Measurements from ENCODE around the gene CEP55.
"Not testable (repeated sequence)": the region's sequence is repeated elsewhere in the genome, so short reads cannot be mapped to it uniquely, and the experiment has no call there.

CEP55 gene

DNA sequence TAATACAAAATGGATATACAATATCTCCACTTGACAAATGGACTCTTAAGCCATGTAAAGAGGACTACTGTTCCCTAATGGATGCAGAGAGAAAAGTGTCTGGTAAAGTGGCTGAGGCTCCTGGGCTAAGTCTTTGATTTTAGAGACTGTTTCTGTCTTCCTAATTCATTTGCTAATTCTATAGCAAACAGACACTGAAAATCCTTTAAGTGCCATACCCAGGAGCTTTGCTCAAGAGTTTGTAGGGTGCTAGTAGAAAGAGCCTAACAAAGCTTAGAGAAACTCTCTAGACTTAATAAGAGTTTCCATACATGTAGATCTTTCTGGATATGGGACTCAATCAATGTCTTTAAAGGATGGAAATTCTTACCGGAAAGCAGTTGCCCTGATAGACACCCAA lies 16.7 kb downstream of the CEP55 start:
- no peak for DNase-seq (ENCODE audit: low spot score)

- no peak for DNase-seq (ENCODE audit: low spot score)
Observed at GRCh38 chr10:93514521-93514920, 18.1 kb downstream of the CEP55 start.

GRCh38 chr10:93515071-93516005 lies 18.9 kb downstream of the CEP55 start:
- no peak for DNase-seq (ENCODE audit: low spot score)

GRCh38 chr10:93516006-93516380 lies 19.6 kb downstream of the CEP55 start:
- DNase-seq (ENCODE audit: low spot score) = no peak

DNA sequence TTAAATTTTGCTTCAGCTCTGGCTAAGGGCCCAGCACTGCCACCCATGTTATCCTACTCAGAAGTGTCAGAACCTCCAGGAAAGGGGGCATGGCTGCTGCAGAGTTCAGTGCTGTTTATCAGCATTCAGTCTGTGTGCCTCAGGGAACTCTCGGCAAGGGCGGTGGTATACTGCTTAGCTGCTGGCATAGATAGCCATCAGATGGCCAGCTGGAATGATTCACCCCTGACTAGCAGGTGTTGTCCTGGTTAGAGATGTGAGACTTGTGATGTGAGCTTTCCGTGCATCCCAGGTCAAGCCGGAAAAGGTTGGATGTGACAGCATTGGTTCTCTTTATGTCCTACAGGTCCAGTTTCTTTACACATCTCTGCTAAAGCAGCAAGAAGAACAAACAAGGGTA lies 22.1 kb downstream of the CEP55 start:
- no peak for DNase-seq (ENCODE audit: low spot score)

GRCh38 chr10:93535293-93535692 lies 38.9 kb downstream of the CEP55 start:
- no peak for DNase-seq (ENCODE audit: low spot score)

DNA sequence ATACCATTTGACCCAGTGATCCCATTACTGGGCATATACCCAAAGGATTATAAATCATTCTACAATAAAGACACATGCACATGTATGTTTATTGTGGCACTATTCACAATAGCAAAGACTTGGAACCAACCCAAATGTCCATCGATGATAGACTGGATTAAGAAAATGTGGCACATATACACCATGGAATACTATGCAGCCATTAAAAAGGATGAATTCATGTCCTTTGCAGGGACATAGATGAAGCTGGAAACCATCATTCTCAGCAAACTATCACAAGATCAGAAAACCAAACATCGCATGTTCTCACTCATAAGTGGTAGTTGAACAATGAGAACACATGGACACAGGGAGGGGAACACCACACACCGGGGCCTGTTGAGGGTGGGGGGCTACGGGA lies 44.5 kb downstream of the CEP55 start:
- not testable (repeated sequence) for DNase-seq (ENCODE audit: low spot score)

DNA sequence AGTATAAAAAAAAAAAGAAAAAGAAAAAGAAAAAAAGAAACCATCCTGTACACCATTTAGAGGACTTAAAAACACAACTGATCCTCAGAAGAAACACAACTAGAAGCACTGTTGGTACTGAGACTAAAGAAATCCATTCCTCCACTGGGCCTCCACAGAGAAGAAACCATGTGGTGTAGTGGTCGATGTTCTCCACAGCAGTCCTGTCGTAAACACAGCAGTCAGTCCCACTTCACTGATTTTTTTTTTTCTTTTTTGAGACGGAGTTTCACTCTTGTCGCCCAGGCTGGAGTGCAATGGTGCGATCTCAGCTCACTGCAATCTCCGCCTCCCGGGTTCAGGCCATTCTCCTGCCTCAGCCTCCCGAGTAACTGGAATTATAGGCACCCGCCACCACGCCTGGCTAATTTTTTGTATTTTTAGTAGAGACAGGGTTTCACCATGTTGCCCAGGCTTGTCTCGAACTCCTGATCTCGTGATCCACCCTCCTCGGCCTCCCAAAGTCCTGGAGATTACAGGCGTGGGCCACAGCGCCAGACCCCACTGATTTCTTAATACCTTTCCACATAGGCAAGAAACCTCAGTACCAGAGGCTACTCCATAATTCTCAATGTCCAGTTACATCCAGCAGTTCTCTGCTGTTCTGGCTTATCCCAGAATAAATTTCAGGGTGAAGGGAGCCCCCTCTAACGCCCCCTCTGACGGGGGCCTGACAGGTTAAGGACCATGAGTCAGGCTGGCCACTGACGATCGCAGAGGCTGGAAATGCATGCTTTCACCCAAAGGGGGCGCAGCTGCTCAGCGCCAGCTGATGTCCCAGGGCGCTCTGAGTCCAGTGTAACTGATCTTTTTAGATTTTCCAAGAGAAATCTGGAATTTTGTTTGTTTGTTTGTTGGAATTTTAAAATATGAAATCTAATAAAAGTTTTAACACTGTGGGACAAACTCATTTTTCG lies 45.3 kb downstream of the CEP55 start:
- peak; percentile 64 for DNase-seq (ENCODE audit: low spot score)

GRCh38 chr10:93542358-93542791 lies 46.0 kb downstream of the CEP55 start:
- DNase-seq (ENCODE audit: low spot score) = peak; percentile 91

GRCh38 chr10:93546995-93547394 lies 50.6 kb downstream of the CEP55 start:
- DNase-seq (ENCODE audit: low spot score) = not testable (repeated sequence)

- no peak for DNase-seq (ENCODE audit: low spot score)
Observed at GRCh38 chr10:93547522-93547921, 51.1 kb downstream of the CEP55 start.

- no peak for DNase-seq (ENCODE audit: low spot score)
Observed at GRCh38 chr10:93548376-93549071, 52.1 kb downstream of the CEP55 start.

GRCh38 chr10:93550606-93551005 lies 54.2 kb downstream of the CEP55 start:
- DNase-seq (ENCODE audit: low spot score) = no peak

GRCh38 chr10:93552780-93553179 lies 56.4 kb downstream of the CEP55 start:
- no peak for DNase-seq (ENCODE audit: low spot score)

DNA sequence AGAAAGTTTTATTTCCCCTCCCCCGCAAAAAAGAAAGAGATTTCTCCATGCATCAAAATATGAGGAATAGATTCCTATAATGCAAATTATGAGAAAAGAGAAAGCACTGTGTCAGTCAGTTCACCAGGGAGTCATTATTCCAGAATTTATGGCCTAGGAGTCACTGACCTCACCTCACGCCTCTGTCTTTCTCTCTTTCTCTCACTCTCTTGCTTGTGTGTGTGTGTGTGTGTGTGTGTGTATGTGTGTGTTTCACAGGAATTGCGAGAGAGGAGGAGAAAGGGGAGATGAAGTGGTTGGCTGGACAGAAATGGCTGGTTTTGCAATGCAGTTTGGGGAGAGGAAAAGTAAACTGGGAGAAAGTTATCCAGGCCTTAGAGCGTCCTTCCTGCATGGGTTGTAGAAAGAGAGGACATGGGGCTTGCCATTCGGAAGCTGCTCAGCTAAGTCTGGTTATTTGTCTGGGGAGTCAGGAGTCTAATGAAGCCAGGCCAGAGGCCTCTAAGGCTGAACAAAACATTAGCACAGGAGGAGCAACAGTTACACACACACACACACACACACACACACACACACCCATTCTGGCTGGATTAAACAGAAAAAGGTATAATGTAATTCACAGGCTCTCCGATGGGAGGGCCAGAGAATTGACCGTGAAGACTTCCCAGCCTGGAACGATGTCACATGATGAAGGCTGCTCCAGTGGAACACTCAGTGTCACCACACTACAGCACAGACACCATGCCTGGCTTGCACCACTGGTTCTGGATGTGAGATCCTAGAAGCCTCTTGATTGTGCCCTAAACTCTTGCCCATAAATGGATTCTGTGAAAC lies 57.3 kb downstream of the CEP55 start:
- DNase-seq (ENCODE audit: low spot score) = no peak

- no peak for DNase-seq (ENCODE audit: low spot score)
Observed at GRCh38 chr10:93554316-93554663, 57.9 kb downstream of the CEP55 start.

DNA sequence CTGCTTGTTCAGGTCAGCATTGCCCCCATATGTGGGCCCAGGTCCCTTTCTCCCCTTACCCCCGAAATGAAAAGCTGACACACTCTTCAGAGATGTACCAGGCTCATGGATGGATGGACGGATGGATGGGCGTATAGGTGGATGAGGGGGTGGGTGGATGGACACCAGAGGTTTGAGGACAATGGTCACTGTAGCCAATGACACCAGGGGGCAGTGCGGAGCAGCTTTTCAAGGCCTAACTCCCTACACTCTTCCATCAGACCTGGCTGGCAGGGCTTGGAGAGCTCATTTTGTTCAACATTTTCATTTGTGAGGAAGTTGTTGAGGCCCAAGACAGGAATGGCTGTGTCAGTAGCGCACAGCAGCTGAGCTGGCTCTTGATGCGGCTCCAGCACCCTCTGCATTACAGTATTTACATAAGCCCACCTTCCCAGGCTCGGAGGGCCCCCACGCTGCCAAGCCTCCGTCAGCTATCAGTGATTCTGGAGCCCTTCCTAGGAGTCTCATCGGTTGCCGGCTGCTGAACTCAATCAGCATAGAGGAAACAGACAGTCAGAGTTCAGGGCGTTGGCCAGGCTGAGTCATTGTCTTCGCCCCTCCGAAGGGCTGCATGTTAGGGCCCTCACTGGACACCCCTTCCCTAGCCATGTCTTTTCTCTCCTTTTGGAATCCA lies 58.5 kb downstream of the CEP55 start:
- peak; percentile 61 for DNase-seq (ENCODE audit: low spot score)

- DNase-seq (ENCODE audit: low spot score) = no peak
Observed at GRCh38 chr10:93559490-93559889, 63.1 kb downstream of the CEP55 start.

GRCh38 chr10:93560541-93560940 lies 64.1 kb downstream of the CEP55 start:
- DNase-seq (ENCODE audit: low spot score) = no peak

GRCh38 chr10:93565446-93565845 lies 69.0 kb downstream of the CEP55 start:
- no peak for DNase-seq (ENCODE audit: low spot score)
